ENCODE results near the gene ZCCHC24.

Gene ZCCHC24

GRCh38 chr10:79393924-79394610 is 51.4 kb downstream of the ZCCHC24 start:
- DNase-seq, result no peak

- DNase-seq, result no peak
Observed at GRCh38 chr10:79393221-79393923, 52.1 kb downstream of the ZCCHC24 start.

- no peak for DNase-seq
Observed at GRCh38 chr10:79392506-79393176, 52.8 kb downstream of the ZCCHC24 start.

GRCh38 chr10:79392020-79392398 is 53.4 kb downstream of the ZCCHC24 start:
- no peak for DNase-seq

- DNase-seq, result no peak
Observed at GRCh38 chr10:79391231-79392019, 54.0 kb downstream of the ZCCHC24 start.

- DNase-seq, result no peak
Observed at GRCh38 chr10:79390551-79391229, 54.7 kb downstream of the ZCCHC24 start.

- no peak for DNase-seq
Observed at GRCh38 chr10:79390057-79390456, 55.4 kb downstream of the ZCCHC24 start.

- DNase-seq, result no peak
Observed at GRCh38 chr10:79387974-79388850, 57.2 kb downstream of the ZCCHC24 start.

GRCh38 chr10:79387466-79387973 is 57.9 kb downstream of the ZCCHC24 start:
- DNase-seq, result no peak

GRCh38 chr10:79386637-79387465 is 58.6 kb downstream of the ZCCHC24 start:
- DNase-seq, result no peak

GRCh38 chr10:79385804-79386531 is 59.5 kb downstream of the ZCCHC24 start:
- no peak for DNase-seq

GRCh38 chr10:79385392-79385795 is 60.0 kb downstream of the ZCCHC24 start:
- DNase-seq, result no peak

- no peak for DNase-seq
Observed at GRCh38 chr10:79384773-79385391, 60.5 kb downstream of the ZCCHC24 start.

- DNase-seq, result no peak
Observed at GRCh38 chr10:79383974-79384606, 61.3 kb downstream of the ZCCHC24 start.

- no peak for DNase-seq
Observed at GRCh38 chr10:79382491-79382941, 62.9 kb downstream of the ZCCHC24 start.

- no peak for DNase-seq
Observed at GRCh38 chr10:79381804-79382221, 63.6 kb downstream of the ZCCHC24 start.

GRCh38 chr10:79380946-79381721 is 64.3 kb downstream of the ZCCHC24 start:
- no peak for DNase-seq

Data from COR-L47 (cell line).